GF-D8 (cell line): ENCODE measurements around the gene BTBD9.

Experiments
- DNase-seq: peaks from one replicate; lab custom pipeline; 2025; lab: John Stamatoyannopoulos, UW

BTBD9 gene

DNA sequence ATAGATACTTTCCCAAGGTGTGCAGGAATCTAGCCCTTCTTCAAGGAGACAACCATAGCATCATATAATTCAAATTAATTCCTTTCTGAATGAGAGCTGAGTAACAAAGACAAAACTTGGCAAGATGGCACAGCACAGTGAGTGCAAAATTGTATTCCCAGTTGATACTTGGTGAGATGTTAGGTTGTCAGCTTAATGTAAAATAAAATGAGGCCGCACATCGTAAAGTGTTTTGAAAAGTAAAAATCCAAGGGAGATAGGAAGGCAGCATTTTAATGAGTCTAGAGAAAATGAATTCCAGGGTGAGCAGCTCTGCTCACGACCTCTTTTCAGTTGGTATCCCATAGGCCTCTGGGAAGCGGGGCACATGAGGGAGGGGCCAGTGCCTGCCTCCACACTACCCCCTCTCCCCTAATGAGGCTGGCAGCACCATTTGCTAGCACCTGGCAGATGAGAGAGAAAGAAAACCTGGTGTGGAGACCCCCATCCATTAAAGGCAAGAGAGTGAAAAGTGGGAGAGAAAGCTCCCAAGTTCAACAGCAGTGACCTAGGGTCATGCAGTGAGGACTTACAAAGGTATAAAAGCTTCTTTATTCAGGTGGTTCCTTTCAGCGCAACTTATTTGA, 158.4 kb downstream of the BTBD9 start:
- DNase-seq = no peak

DNA sequence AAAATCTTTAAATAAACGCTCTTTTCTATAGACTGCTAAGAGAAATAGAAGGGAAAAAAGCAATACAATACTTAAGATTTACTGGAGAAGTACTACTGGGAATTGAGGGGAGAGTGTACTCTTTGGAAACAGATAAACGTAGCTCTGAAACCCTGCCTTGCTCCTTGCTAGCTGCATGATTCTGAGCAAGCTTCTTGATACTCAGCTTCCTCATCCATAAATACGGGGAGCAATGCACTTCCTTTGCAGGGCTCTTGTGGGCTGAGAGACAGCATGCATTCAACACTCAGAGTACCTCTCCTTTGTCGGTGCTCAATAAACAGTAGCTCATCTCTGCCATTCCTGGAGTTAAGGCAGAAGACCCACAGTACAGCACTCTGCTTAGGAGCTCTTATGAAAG, 159.7 kb downstream of the BTBD9 start:
- no peak for DNase-seq

DNA sequence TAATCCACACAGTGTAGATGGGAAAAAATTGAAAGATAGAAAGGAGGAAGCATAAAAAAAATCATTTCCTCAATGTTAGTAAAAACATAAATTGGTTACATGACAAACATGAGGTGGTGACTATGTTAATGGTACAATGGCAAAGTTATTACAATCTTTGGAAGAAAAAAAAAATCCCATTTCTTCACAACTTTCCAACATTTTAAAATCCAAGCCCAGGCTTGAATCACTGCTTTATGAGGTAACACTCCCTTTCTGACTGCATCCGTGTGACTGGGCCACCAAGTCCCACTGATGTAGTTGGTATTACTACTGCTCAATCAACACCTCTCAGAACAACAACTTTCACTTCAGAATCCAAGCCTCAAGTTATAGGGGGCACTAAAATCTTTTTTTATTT, 160.4 kb downstream of the BTBD9 start:
- DNase-seq = no peak

DNA sequence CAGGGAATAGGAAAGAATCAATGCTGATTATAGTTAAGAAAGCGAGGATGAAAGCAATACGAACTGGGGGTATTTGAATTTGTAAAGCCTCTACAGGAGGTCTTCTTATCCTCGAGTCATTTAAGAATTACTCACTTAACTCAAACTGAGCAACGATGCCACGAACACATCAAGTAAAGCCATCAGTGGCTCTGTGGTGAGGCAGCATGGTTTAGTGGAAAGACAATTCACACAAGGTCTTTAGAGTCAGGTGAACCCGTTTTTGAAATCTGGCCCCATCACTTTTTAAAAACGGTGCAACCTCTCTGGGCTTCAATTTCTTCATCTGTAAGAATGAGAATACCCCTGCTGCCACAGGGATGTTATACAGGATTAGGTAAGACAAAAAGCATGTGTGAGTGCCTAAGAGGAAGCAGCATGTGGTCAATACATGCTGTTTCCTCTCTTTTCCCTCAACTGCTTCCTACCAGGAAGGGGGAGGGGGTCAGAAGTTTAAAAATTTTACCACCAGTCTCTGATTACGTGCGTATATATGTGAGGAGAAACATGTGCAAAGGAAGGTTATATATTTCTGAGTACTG, 162.0 kb downstream of the BTBD9 start:
- peak; percentile 42 for DNase-seq

DNA sequence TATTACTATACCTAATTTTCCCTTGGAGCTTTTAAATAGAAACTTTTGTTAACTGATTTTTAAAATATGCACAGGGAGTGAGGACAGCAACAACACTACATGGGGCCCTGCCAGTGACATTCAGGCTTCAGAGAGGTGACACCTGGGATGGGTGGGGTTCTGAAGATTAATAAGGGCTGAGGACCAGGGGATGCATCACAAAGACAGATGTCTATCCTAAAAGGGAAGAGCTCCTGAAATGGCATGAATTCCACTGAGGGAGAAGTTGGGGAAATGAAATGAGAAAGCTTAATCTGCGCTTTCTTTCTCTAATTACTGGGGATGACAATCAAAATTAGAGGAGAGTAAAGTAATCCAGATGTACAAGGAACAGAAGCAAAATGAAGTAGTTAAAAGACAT, 162.8 kb downstream of the BTBD9 start:
- DNase-seq = no peak

DNA sequence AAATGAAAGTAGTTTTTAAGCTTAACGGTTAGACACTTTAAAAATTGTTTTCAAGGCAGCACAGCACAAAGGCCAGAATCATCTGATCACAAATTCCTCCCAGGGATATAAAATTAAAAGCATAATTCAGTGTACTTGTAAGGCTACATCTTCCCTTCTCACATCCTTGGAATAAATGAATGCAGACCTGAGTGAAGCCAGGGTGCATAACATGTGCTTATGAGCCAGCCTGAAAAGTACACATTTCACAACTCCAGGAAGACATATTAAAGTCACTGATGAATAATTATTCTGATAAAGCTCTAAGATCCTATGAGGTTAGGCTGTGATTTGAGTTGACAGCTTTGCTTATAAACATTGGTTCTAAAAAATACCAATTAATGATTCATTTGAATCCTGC, 163.6 kb downstream of the BTBD9 start:
- no peak for DNase-seq

DNA sequence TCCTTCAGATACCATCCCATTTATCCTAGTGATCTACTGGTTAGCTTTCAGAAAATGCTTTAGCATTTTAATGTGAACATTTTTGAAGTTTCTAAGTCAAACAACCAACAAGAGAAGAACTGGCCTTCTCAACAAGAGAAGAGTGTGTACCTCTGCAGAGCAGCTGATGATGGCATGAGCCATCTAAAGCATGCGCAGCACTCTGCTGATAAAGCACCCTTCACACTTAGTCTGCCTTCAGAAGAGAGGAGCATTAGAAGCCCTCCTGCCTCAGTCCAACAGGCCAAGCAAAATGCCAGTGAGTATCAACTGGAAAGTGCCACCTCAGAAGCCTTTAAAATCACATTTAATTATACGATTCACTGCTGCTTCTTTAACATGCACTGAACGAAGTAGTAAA, 169.2 kb downstream of the BTBD9 start:
- no peak for DNase-seq

DNA sequence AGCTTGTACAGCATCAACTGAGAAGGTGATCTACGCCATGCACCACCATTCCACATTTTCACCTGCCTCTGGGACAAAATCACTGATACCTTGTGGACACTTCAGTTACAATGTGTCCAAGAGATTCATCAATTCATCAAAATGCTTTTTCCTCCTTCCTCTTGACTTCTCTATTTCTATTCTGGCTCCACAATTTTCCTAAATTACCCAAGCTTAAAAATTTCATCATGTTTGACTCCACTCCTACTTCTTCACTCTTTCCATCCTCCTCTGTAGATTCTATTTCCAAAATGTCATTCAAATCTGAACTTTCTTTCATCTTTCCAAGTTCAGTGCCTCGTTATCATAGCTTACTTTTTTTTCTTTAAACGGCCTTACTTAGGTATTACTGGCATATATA, 172.2 kb downstream of the BTBD9 start:
- DNase-seq = no peak

DNA sequence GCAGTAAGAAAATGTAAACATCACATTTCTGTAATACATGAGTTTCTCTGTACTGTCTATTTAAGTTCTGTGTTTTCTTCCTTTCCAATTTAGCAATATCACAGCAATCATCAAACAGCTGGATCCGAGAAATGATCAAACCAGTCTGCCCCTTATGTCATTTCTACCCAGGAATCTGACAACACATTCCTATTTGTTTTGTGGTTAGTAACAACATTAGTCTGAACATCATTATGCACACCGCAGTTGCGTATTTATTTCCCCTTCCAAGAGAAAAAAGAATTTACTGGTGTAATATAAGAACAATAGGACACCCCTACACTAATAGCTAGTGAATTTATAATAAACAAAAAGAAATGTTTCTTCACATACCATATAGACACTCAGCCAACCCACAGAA, 179.5 kb downstream of the BTBD9 start:
- DNase-seq = no peak

DNA sequence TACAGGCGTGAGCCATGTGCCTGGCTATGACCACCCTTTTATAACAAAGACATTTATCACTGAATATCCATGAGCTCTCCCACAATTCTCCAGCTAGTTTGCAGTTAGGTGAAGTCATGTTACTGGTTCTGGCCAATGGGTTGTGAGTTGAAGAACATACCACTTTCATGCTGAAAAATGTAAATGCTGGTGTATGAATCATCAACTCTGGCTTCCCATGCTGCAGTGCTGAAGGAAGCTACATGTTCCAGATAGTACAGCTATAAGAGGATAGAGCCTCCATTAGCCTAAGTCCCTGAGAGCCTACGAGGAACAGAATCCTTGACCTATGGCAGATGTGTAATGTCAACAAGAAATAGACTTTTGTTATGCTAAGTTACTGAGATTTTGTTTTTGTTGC, 180.4 kb downstream of the BTBD9 start:
- no peak for DNase-seq

DNA sequence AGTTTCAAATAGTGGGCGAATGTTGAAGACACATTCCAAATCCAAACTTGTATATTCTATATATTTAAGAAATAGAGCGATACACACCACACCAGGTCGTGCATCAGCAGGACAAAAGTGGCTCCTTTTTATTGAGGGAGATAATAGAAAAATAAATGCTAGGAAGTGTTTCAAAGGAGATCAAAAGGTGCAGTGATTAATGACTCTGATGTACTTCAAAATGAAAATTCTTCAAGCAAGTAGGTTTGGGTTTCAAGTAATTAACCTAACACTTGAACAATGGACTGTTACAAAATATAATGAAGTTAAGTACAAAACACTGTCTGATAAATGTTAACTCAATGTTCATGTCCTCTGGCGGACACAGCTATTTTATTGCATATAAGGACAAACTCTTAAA, 185.9 kb downstream of the BTBD9 start:
- DNase-seq = no peak

DNA sequence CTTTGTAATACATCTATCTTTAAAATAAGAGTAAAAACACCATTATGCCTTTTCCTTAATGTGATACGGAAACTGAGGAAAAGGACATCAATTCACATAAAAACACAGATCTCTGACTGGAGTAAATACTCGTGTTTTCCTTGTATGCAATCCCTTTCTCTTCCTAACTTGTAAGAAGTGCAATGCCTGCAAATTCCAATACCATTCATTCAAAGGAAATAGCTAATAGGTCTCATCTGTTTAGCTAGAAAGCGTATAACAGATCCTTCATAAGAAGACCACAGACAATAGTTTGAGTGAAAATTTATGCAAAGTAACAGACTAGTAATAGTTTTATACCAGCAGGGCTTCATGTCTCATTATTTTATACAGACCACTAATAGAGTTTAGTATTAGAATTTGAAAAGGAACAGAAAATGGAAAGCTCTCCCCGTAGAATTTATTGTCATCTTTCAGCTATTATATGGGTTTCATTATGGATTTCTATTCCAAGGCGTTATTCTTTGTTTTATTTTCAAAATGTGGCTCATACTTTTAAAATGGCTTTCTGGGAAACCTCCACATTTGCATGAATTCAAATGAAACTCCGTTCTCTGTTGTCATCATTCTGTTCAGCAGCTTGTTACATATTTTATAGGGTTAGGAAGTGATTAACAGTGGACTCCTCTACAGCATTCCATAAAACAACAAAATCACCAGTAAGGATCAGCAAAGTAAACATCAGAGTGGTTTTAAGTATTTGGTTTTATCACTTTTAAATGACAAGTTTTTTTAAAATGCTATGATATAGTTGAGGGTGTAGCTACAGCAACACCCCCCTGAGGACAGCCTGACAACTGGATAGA, 186.7 kb downstream of the BTBD9 start:
- no peak for DNase-seq

DNA sequence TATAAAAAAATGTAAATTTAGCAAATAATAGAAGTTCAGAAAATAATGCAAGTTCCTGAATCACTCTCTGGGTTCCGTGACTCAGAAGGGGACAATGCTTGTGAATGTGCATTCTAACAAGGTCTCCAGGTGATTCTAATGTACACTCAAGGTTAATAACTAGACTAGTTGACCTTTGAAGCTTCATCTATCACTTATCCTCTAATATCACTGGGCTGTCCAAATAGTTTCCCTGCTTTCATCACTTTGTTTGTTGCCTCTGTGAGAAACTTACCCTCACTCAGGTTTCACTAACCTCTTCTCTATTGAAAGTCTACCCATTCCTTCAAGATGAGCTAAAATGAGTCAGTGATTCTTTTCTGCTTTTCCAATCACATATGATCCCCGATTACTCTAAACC, 189.0 kb downstream of the BTBD9 start:
- no peak for DNase-seq

DNA sequence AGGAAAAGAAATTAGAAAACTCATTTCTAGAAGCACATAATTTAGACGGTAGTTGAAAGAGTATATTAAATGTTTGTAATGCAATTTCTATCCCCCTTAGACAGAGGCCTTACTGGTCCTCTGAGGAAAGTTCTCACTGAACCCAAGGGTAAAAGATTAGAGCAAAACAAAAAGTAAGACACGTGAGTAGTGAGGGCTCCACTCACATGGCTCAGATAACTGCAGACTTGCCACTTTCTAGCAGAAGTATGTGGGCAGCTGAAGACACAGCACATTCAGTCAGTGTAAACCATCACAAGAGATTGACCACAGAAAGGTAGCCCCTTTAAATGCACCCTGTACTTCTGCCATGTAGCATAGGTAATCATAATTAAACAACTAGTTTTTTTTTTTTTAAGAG, 193.8 kb downstream of the BTBD9 start:
- DNase-seq = no peak

DNA sequence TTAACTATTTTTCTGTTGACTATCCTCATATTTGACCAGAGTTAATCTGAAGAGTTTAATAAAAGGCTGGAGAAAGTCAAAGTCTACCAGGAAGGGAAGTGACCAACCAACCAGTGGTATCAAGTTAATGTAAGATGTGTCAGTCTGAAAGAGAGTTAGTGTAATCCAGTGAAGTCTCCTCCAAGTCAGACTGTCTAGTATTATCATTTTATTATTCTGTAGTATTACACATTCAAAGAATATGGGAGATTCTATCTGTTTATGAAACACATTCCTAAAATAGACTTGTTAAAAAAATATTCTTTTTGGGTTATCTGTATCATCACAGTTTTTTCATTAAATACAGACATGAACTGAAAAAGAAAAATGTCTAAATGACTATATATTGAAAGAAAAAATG, 194.4 kb downstream of the BTBD9 start:
- DNase-seq = no peak

DNA sequence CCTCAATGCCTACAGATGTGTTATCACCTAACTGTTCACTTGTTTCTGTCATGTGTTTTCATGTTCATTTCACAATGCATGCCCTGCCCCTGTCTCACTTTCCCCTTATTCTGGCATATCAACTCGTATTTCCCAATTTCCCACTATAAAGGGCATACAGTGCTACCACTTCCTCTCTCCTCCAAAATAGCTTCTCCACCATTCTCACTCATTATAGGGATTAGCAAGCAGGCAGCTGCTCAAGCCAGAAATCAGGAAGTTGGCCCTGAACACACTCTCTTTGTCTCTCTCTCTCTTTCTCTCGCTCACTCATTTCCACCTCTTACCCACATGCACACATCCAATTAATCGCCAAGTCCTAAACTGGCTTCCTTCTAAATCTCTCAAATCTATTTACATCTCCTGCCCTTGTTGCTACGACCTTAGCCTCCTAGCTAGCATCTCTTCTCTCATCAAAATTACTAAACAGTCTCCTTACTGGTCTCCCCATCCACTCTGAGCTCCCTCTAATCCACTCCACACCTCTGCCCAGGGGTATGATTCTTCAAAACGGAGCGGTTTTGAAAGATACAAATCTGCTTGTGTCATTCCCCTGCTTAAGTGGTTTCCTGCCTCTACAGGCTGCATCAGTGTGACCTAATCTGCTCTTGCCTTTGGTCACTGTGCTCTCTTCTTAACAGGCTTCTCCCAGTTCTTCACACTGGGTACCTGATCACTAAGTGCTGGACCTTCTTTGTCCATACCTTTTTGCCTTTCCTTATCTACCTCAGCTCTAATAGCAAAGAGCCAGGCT, 196.2 kb downstream of the BTBD9 start:
- peak; percentile 96 for DNase-seq

DNA sequence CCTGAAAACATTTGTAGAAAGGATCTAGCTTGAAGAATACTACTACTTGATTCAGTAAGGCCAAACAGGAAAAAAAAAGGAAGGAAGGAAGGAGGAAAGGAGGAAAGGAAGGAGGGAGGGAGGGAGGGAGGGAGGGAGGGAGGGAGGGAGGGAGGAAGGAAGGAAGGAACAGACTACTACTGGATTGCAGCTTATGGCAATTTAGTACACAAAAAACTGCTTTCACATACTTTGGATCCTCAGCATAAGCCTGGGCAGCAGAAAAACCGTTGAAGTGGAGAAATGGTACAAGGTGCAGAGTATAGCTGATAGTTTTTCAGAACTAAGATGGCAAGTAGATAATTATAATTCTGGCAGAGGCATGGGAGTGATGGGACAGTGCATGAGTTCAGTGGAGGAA, 201.6 kb downstream of the BTBD9 start:
- no peak for DNase-seq

DNA sequence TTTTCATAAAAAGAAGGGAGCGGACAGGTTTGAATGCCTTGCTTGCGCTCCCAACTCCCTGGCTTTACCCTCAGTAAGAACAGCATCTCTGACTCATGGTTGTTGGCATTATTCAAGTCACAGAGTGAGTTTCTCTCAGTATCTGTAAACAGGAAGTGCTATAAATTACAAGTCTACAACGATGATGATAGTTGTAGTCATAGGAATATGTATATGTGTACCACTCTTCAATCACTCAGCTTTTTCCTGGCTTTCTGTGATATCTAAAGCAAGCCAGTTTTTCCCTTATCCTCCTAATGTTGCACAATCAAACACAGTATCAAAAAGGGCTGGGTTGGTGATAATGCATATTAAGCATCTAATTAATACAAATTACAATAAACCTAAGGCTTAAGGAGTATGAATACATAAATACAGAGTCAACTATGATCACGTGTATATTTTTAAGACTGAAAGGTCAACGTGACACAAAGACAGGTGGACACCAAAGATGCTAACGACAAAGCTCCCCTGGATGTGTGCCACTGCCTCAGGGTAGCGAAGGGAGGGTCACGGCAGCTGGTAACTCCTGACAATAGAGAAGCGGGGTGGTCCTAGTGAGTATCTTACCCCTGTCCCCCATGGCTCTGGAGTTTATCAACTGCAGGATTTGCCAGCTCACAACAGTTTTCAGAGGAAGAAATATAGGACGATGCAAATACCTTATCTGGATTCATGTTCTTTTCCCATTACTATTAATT, 202.8 kb downstream of the BTBD9 start:
- no peak for DNase-seq

DNA sequence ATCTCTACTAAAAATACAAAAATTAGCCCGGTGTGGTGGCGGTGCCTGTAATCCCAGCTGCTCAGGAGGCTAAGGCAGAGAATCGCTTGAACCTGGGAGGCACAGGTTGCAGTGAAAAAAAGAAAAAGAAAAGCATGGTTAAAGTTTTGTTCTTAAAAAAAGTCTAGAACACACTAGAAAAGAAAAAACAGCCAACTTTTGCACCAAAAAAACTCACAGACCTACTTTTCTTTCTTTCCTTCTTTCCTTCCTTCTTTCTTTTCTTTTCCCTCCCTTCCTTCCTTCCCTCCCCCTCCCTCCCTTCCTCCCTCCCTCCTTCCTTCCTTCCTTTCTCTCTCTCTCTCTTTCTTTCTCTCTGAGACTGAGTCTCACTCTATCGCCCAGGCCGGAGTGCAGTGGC, 204.4 kb downstream of the BTBD9 start:
- DNase-seq = no peak

DNA sequence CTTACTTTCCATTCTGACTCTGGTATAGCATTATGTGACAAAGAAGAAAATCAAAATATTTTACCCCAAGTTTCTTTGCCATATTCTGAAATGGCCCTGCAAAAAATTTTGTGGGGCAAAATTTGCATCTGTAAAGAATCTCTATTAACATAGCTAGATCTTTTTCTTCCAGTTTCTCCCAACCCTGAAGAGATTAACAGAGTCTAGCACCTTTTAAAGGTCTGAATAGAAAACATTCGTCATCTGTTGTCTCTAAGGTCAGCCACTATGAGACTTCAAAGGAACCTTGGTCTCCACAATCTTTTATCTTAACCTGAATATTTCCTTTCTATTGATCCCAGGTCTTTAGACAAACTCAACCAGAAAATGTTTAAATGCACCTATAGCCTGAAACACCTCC, 205.7 kb downstream of the BTBD9 start:
- no peak for DNase-seq

DNA sequence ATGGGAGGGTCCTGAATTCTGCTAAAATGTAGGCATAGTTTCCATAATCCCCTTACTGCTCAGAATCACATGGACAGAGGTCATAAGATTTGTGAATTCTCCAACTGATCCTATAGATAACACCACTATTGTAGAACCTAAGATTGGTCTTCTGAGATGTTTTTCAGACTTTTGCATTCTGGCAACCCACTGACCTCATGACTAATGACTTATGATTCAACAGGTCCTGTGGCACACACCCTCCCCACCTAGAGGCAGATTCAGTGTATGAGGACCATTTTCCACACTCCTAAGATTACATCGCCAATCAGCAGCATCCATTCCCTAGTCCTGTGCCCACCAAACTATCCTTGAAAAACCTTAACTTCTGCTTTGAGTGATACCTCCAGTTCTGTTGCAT, 207.2 kb downstream of the BTBD9 start:
- DNase-seq = no peak

DNA sequence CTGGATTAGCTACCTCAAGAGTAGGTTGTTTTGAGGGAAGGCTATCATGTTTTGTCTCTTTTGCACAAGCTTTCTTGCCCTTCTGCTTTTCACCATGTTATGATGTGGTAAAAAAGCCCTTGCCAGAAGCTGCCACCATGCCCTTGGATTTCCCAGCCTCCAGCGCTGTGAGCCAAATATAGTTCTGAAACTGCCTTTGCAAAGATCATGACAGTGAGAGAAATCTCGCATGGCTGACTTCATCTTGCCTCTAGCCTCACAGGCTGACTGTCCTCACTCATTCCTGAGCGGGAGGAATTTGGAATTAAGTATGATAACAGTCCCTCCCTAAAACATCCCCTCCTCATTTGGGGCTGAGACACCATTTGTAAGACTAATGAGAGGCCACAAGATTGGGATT, 207.7 kb downstream of the BTBD9 start:
- no peak for DNase-seq
